ENCODE data around the gene NOM1.

The NOM1 gene

GRCh38 chr7:157016352-157017041, 67.0 kb downstream of the NOM1 start:
- no peak for DNase-seq

- DNase-seq: no peak
Observed at GRCh38 chr7:157017149-157017548, 67.6 kb downstream of the NOM1 start.

DNA sequence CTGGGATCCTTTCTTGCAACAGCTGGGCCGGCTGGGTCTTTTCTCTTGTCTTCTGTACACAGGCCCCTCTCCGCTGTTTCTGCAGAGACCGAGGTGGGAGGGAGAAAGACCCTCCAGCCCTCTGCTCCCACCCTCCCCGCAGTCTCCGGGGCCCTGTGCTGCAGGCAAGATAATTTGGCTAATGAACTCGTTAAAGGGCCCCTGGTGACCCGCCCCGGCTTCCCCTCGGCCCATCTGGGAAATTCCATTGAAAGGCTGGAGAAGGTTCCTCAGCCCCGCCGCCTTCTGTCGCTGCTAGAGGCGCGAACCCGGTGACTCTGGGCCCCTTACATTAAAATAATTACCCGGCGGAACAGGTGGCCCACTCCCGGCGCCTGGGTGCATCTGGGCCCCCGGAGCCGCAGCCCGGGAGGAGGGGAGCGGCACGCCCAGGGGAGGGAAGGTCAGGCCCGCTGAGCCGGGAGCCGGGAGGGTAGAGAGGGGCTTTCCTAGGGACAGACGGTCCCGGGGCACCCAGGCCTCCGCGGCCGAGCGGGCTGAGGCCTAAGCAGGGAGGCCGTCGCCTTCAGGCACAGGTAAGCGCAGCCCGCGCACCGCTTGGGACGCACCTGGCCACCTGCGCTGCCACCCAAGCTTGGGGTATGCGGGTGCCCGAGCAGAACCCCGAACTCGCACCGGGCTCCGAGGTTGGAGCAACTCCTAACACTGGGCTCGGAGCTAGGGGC, 68.3 kb downstream of the NOM1 start:
- DNase-seq: no peak

DNA sequence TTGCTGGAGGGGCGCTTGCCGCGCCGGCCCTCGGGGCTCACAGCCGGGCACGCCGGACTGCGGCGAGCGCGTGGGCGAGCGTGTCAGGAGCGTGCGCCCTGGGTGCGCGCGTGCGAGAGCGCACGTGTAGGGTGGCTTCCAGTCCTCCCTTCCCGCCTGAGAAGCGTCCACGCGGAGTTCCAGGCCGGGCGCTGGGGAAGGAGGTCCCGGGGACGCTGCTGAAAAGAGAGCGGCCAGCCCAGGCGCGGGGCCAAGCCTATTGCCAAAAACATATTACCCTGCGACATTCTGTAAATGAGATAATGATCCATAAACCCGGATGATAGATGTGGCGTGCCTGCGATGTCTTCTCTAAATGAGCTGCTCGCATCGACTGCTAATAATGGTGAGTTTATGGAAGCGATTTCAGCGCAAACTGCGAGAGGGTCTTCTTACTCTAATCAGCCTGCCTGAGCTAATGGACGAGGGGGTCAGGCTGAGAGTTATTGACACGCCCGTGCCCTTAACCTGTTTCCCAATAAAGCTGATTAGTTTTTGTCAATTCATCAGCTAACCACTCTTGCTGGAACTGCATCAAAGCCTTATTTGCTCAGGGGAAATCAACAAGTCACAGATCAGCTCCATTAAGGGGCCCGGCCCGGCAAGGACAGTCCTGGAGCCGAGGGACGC, 69.0 kb downstream of the NOM1 start:
- DNase-seq: no peak

GRCh38 chr7:157018997-157019608, 69.6 kb downstream of the NOM1 start:
- DNase-seq: no peak

- DNase-seq: no peak
Observed at GRCh38 chr7:157019718-157020451, 70.4 kb downstream of the NOM1 start.

DNA sequence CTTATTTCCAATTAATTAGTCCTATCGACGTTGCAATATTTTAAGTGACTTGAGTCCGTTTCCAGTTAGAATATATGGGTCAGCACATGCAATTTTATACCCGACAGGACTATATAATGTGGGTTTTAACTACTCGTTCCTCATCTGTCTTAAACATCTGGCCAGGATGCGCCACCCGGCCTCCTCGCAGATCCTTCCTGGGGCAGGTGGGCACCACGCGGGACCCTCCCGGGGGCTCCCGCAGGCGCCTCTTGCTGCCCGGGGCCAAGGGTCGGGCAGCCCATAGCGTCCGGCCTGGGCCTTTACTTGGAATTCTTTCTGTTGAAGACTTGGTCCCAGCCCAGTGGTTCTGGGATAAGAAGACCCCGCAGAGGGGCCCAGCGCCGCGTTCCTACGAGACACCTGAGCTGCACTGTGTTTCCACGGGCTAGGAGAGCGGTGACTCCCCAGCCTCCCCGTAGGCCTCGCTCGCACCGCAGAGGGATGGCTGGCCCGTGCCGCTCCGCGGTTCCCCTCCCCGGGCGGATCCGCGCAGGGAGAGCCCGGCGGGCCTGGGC, 71.1 kb downstream of the NOM1 start:
- no peak for DNase-seq

DNA sequence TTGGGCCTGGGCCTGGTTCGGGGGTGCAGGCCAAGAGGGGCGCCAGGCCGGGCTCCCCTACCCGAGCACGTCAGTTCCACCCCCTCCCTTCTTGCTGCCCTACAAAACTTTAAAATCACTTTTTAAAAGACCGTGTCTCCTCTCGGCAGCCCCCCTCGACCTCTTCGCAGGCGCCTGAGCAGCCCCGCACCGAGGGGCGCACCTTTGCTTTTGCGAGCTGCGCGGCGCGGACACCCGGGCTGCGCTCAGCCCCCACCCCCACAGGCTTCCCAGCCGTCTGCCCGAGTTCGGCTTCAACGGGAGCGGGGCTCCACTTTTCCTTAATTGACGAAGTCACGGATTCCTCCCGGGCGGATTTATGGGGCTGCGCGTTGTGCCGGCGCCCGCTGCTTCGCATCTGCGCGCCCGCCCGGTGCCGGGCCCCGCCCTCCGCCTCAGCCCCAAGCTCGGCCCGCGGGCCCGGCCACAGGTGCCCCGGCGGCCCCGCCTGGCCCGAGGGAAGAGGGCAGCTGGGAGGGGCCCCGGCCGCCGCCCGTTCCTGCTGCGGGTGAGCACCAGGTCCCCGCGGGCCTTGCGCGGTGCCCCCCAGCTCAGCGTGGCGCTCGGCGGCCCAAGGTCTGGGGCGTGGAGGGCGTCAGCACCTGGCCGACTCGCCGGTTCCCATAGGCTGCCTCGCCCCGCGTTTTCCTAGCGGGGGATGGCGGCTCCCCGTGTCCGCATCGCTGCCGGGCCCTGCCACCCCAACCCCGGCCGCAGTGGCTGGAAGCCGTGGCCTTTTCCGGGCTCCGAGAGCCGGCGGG, 71.8 kb downstream of the NOM1 start:
- no peak for DNase-seq

DNA sequence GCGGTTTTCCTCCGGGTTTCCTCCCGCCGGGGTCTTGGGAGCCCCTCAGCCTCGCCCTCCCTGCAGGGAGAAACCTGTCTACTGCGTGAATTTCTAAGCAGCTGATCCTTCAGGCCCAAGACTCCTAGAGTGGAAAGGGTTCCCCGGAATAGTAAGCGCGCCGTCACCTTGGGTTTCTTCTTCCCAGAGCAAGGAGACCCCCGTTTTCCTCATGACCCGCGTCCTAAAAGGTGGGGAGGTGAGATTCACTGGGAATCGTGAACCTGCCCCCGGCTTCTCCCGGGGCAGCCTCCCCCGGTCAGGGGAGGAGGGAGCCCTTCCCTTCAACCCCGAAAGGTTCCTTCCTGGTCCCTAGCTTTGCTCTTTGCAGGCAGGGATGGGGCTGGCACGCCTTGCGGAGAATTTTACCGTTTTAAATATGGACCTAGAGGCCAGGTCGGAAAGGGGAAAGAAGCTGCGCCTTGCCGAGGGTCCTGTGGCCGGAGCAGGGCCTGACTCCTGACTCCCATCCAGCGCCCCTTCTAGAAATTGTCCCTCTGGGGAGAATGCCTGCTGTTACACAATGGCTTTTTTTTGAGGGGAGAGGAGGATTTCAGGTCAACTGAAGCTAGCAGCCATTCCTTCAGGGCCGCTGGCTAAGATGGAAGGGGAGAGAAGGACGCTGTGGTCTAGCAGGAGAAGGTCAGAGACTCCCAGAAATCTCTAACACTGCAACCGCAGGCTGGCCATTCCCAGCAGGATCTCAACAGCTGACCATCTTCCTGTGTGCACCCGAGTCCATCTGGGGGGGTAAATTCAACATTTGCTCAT, 72.6 kb downstream of the NOM1 start:
- no peak for DNase-seq
